Liver (tissue), 9 donors: ENCODE measurements around the gene STX12. TPM values are rescaled to one million over a fixed set of nuclear protein-coding genes. Genes with fewer than 3 reads are reported as not detected.

ENCODE experiments used
- DNase-seq: peaks from one replicate; pipeline ENCODE4 v3.0.0-alpha.2; 2017; ENCODE audit warnings: low spot score
- H3K27ac ChIP-seq, 2 donors: one replicate each; pipeline ENCODE4 v1.7.0; 2013; ENCODE audit warnings: inconsistent platforms in 2 of 2, low read length in 2 of 2, control low read depth in 1 of 2, low read depth in 1 of 2, mild to moderate bottlenecking in 1 of 2
- H3K27me3 ChIP-seq, 4 donors: one replicate each; pipeline versions ENCODE4 v1.6.1 to v1.7.0; 2013; ENCODE audit warnings: low read length in 3 of 4, inconsistent platforms in 1 of 4, mild to moderate bottlenecking in 1 of 4, moderate library complexity in 1 of 4; ENCODE audit not compliant: control insufficient read depth in 4 of 4, insufficient read depth in 4 of 4
- H3K36me3 ChIP-seq, 4 donors: one replicate each; pipeline versions ENCODE4 v1.6.1 to v1.7.0; 2013; ENCODE audit warnings: low read length in 3 of 4, mild to moderate bottlenecking in 3 of 4, low read depth in 1 of 4, moderate library complexity in 1 of 4; ENCODE audit not compliant: control insufficient read depth in 4 of 4, insufficient read depth in 3 of 4
- H3K4me1 ChIP-seq, 4 donors: one replicate each; pipeline versions ENCODE4 v1.6.1 to v1.7.0; 2013; ENCODE audit warnings: low read length in 3 of 4, mild to moderate bottlenecking in 3 of 4, moderate library complexity in 1 of 4; ENCODE audit not compliant: control insufficient read depth in 4 of 4, insufficient read depth in 4 of 4
- H3K4me3 ChIP-seq, 3 donors: one replicate each; pipeline versions ENCODE4 v1.6.1 to v1.7.0; 2013; ENCODE audit warnings: low read length in 3 of 3, control low read depth in 1 of 3, low read depth in 1 of 3, mild to moderate bottlenecking in 1 of 3
- H3K9ac ChIP-seq, 2 donors: one replicate each; pipeline ENCODE4 v1.7.0; 2013; ENCODE audit warnings: low read length in 2 of 2, mild to moderate bottlenecking in 2 of 2, moderate library complexity in 2 of 2, control low read depth in 1 of 2, low read depth in 1 of 2
- H3K9me3 ChIP-seq, 4 donors: one replicate each; pipeline versions ENCODE4 v1.6.1 to v1.7.0; 2013; ENCODE audit warnings: low read length in 3 of 4; ENCODE audit not compliant: control insufficient read depth in 4 of 4
- ATF3 ChIP-seq: IDR thresholded peaks from 2 replicates; pipeline ENCODE4 v1.6.1; 2016; ENCODE audit warnings: antibody characterized with exemption
- CTCF ChIP-seq: fragments of 150-350 bp; IDR thresholded peaks from 2 replicates; pipeline ENCODE4 v1.5.1; 2017; ENCODE audit warnings: improper control_type of control experiment, low read depth, low read length; ENCODE audit not compliant: missing input control
- EGR1 ChIP-seq, 2 donors: IDR thresholded peaks; 2 replicates each; pipeline ENCODE4 v1.6.1; 2016 to 2018; ENCODE audit warnings: antibody characterized with exemption in 2 of 2, low read depth in 2 of 2
- FOXA1 ChIP-seq: IDR thresholded peaks from 2 replicates; pipeline ENCODE4 v1.6.1; 2016; ENCODE audit warnings: antibody characterized with exemption
- FOXA2 ChIP-seq: IDR thresholded peaks from 2 replicates; pipeline ENCODE4 v1.6.1; 2016; ENCODE audit warnings: antibody characterized with exemption
- GABPA ChIP-seq, 2 donors: IDR thresholded peaks in 1 of 2; conservative IDR thresholded peaks in 1 of 2; 2 replicates each; pipeline ENCODE4 v1.6.1; 2016; ENCODE audit warnings: antibody characterized with exemption in 2 of 2, mild to moderate bottlenecking in 1 of 2, moderate library complexity in 1 of 2
- HNF4G ChIP-seq: IDR thresholded peaks from 2 replicates; pipeline ENCODE4 v1.6.1; 2016; ENCODE audit warnings: antibody characterized with exemption
- JUND ChIP-seq, 2 donors: IDR thresholded peaks; 2 replicates each; pipeline ENCODE4 v1.6.1; 2016; ENCODE audit warnings: antibody characterized with exemption in 2 of 2
- MAX ChIP-seq: IDR thresholded peaks from 2 replicates; pipeline ENCODE4 v1.6.1; 2016; ENCODE audit warnings: antibody characterized with exemption
- NR2F2 ChIP-seq: IDR thresholded peaks from 2 replicates; pipeline ENCODE4 v1.6.1; 2016; ENCODE audit warnings: antibody characterized with exemption
- RAD21 ChIP-seq, 2 donors: IDR thresholded peaks; 2 replicates each; pipeline ENCODE4 v1.6.1; 2016; ENCODE audit warnings: antibody characterized with exemption in 2 of 2, mild to moderate bottlenecking in 2 of 2
- REST ChIP-seq: IDR thresholded peaks from 2 replicates; pipeline ENCODE4 v1.6.1; 2016; ENCODE audit warnings: antibody characterized with exemption, mild to moderate bottlenecking
- RXRA ChIP-seq, 2 donors: IDR thresholded peaks; 2 replicates each; pipeline ENCODE4 v1.6.1; 2017 to 2018; ENCODE audit warnings: antibody characterized with exemption in 2 of 2, mild to moderate bottlenecking in 1 of 2
- SP1 ChIP-seq: IDR thresholded peaks from 2 replicates; pipeline ENCODE4 v1.6.1; 2018; ENCODE audit warnings: antibody characterized with exemption, mild to moderate bottlenecking
- TAF1 ChIP-seq: conservative IDR thresholded peaks from 2 replicates; pipeline ENCODE4 v1.6.1; 2016; ENCODE audit warnings: antibody characterized with exemption, mild to moderate bottlenecking
- YY1 ChIP-seq: IDR thresholded peaks from 2 replicates; pipeline ENCODE4 v1.6.1; 2016; ENCODE audit warnings: antibody characterized with exemption, mild to moderate bottlenecking
- ZBTB33 ChIP-seq: IDR thresholded peaks from 2 replicates; pipeline ENCODE4 v1.6.1; 2016; ENCODE audit warnings: antibody characterized with exemption
- WGBS: extraction: QIAGEN DNeasy Blood & Tissue Kit; methylation state at CpG from one replicate; pipeline ENCODE4 v1.1.7; 2013; 5-methylcytosine and 5-hydroxymethylcytosine counted together
- polyA plus RNA-seq, 2 donors: library from polyadenylated mRNA; stranded (reverse) in 1 of 2; unstranded in 1 of 2; fragments of 200-250 nt in 1 of 2; fragments of >200 nt in 1 of 2; fragmentation: Nextera tagmentation in 1 of 2; extraction: Ambion mirVana in 1 of 2; gene quantifications; one replicate each; pipeline versions ENCODE4 v1.2.1 to v1.2.3, GENCODE V29; 2013 to 2015
- total RNA-seq, 2 donors: library from RNA; depleted of rRNA; stranded (reverse); fragments of >200 nt; gene quantifications; one replicate each; pipeline ENCODE4 v1.2.3, GENCODE V29; 2014
- donor health status: healthy.
- donor health status: healthy.
- donor health status: healthy.
- donor health status: healthy.
- donor health status: healthy.

The STX12 gene
- total and polyA plus RNA-seq, 4 donors, result 10.0 to 23.3 (median 13.7) TPM

- Histone ChIP-seq H3K27me3 (no peaks in the 10 kb centered on the region), H3K9me3 (no peaks in the 10 kb centered on the region), H3K4me1 (peaks cover 0 to 20% (median 13%) of the 10 kb centered on the region in 4 donors), H3K36me3 (peaks cover 0 to 11% (median 8%) of the 10 kb centered on the region in 4 donors), H3K9ac (no peak overlapping the region), H3K27ac (no peak overlapping the region), H3K4me3 (no peak overlapping the region)
- TF ChIP-seq FOXA2, result no peak
- no peak for TF ChIP-seq RXRA (IDR thresholded peaks at IDR 0.05)
- no peak for TF ChIP-seq YY1
- no peak for TF ChIP-seq GABPA (IDR thresholded peaks at IDR 0.05 in 1 of 2, conservative IDR thresholded peaks at IDR 0.05 in 1 of 2)
- TF ChIP-seq RAD21 (IDR thresholded peaks at IDR 0.05), result no peak
- no peak for TF ChIP-seq FOXA1
- TF ChIP-seq NR2F2, result no peak
- no peak for TF ChIP-seq EGR1 (IDR thresholded peaks at IDR 0.05; ENCODE audit: low read depth in 2 of 2)
- TF ChIP-seq ZBTB33, result no peak
- no peak for TF ChIP-seq HNF4G
- no peak for TF ChIP-seq REST
- no peak for TF ChIP-seq MAX
- no peak for TF ChIP-seq SP1
- no peak for TF ChIP-seq ATF3
- TF ChIP-seq JUND (IDR thresholded peaks at IDR 0.05), result no peak
- no peak for TF ChIP-seq TAF1
- TF ChIP-seq CTCF, result no peak
- WGBS, result 94% methylated on average over 3 of the region's 3 CpGs
- DNase-seq, result no peak
Observed at GRCh38 chr1:27833470-27833869, 60.5 kb downstream of the STX12 start.

- H3K36me3 ChIP-seq, result peaks cover under 1 to 22% (median 15%) of the 10 kb centered on the region in 4 donors
- no peaks in the 10 kb centered on the region for H3K27me3 ChIP-seq
- H3K4me3 ChIP-seq, result no peak overlapping the region
- DNase-seq, result no peak
- no peak overlapping the region for H3K27ac ChIP-seq
- H3K4me1 ChIP-seq, result peaks cover 0 to 17% (median 13%) of the 10 kb centered on the region in 4 donors
- no peak overlapping the region for H3K9ac ChIP-seq
- no peak for TF ChIP-seq HNF4G
- no peak for TF ChIP-seq MAX
- no peak for TF ChIP-seq REST
- TF ChIP-seq TAF1, result no peak
- no peak for TF ChIP-seq JUND (IDR thresholded peaks at IDR 0.05)
- TF ChIP-seq ATF3, result no peak
- TF ChIP-seq EGR1 (IDR thresholded peaks at IDR 0.05; ENCODE audit: low read depth in 2 of 2), result no peak
- no peaks in the 10 kb centered on the region for H3K9me3 ChIP-seq
Observed at GRCh38 chr1:27835046-27835445, 62.0 kb downstream of the STX12 start.
